HG02759 (cell line): Measurements from ENCODE around the gene LSM3.

Experiments used
- ATAC-seq: cut with Tn5 transposase; IDR thresholded peaks from one replicate; pipeline ENCODE4 v1.9.1; 2021; ENCODE audit warnings: mild to moderate bottlenecking, moderate library complexity; ENCODE audit not compliant: unreplicated experiment

The LSM3 gene

GRCh38 chr3:14236902-14237301, 58.3 kb downstream of the LSM3 start:
- no peak for ATAC-seq

- ATAC-seq, result no peak
These were observed 58.8 kb downstream of the LSM3 start for GRCh38 chr3:14237457-14237856.

- no peak for ATAC-seq
These were observed 59.7 kb downstream of the LSM3 start for GRCh38 chr3:14238356-14238755.

- no peak for ATAC-seq
These were observed 60.3 kb downstream of the LSM3 start for GRCh38 chr3:14238930-14239329.

GRCh38 chr3:14239940-14240339, 61.3 kb downstream of the LSM3 start:
- ATAC-seq, result no peak

GRCh38 chr3:14240366-14240765, 61.7 kb downstream of the LSM3 start:
- no peak for ATAC-seq

- ATAC-seq, result no peak
These were observed 63.1 kb downstream of the LSM3 start for GRCh38 chr3:14241716-14242115.

- no peak for ATAC-seq
These were observed 64.1 kb downstream of the LSM3 start for GRCh38 chr3:14242490-14243311.

GRCh38 chr3:14243782-14244181, 65.2 kb downstream of the LSM3 start:
- no peak for ATAC-seq

- ATAC-seq, result no peak
These were observed 66.1 kb downstream of the LSM3 start for GRCh38 chr3:14244521-14245247.

GRCh38 chr3:14245248-14245639, 66.6 kb downstream of the LSM3 start:
- no peak for ATAC-seq

GRCh38 chr3:14245822-14246221, 67.2 kb downstream of the LSM3 start:
- no peak for ATAC-seq

GRCh38 chr3:14246414-14246813, 67.8 kb downstream of the LSM3 start:
- ATAC-seq, result no peak

- ATAC-seq, result no peak
These were observed 69.8 kb downstream of the LSM3 start for GRCh38 chr3:14248477-14248848.

GRCh38 chr3:14248849-14249523, 70.4 kb downstream of the LSM3 start:
- no peak for ATAC-seq
